Astrocyte (in vitro differentiated cells and primary cell): ENCODE data around the gene PRG2. TPM values are rescaled to one million over a fixed set of nuclear protein-coding genes. Genes with fewer than 3 reads are reported as not detected.

ENCODE experiments used
- DNase-seq: peaks from one replicate; pipeline ENCODE4 v3.0.0-alpha.2; 2010; ENCODE audit warnings: low read depth
- FAIRE-seq: peaks from 2 replicates; lab custom pipeline; 2011; peaks lifted over from hg19 to GRCh38; lab: Jason Lieb, UNC
- H2AFZ ChIP-seq: 2 replicates; pipeline ENCODE4 v1.6.0; 2012; ENCODE audit warnings: low read depth, low read length, inconsistent platforms
- H3K27ac ChIP-seq: 2 replicates; pipeline ENCODE4 v1.5.1; 2011; ENCODE audit warnings: low read depth, low read length, inconsistent platforms
- H3K27me3 ChIP-seq: 2 replicates; pipeline ENCODE4 v1.6.0; 2011; ENCODE audit warnings: low read length, inconsistent platforms; ENCODE audit not compliant: insufficient read depth
- H3K36me3 ChIP-seq: 2 replicates; pipeline ENCODE4 v1.5.1; 2011; ENCODE audit warnings: low read length, inconsistent platforms; ENCODE audit not compliant: insufficient read depth
- H3K4me1 ChIP-seq: 2 replicates; pipeline ENCODE4 v1.5.1; 2011; ENCODE audit warnings: low read length, inconsistent platforms; ENCODE audit not compliant: insufficient read depth
- H3K4me2 ChIP-seq: 2 replicates; pipeline ENCODE4 v1.6.0; 2012; ENCODE audit warnings: low read length, inconsistent platforms
- H3K4me3 ChIP-seq: 2 replicates; pipeline ENCODE4 v1.5.1; 2011; ENCODE audit warnings: low read depth, mild to moderate bottlenecking, low read length, inconsistent platforms; ENCODE audit not compliant: insufficient read depth
- H3K79me2 ChIP-seq: 2 replicates; pipeline ENCODE4 v1.6.0; 2012; ENCODE audit warnings: mild to moderate bottlenecking, low read length, inconsistent platforms; ENCODE audit not compliant: insufficient read depth
- H3K9ac ChIP-seq: 2 replicates; pipeline ENCODE4 v1.6.0; 2012; ENCODE audit warnings: mild to moderate bottlenecking, low read length, inconsistent platforms
- H3K9me3 ChIP-seq: 2 replicates; pipeline ENCODE4 v1.5.1; 2012; ENCODE audit warnings: low read depth, mild to moderate bottlenecking, low read length, inconsistent platforms; ENCODE audit not compliant: insufficient read depth
- H4K20me1 ChIP-seq: 2 replicates; pipeline ENCODE4 v1.6.0; 2012; ENCODE audit warnings: low read length, inconsistent platforms; ENCODE audit not compliant: insufficient read depth
- H3K27ac Mint-ChIP-seq: one replicate; pipeline ENCODE4 v1.8.0; 2021; ENCODE audit warnings: mild to moderate bottlenecking, mixed read lengths; ENCODE audit not compliant: unreplicated experiment
- H3K27me3 Mint-ChIP-seq: one replicate; pipeline ENCODE4 v1.8.0; 2021; ENCODE audit warnings: low read depth, mixed read lengths; ENCODE audit not compliant: unreplicated experiment
- H3K36me3 Mint-ChIP-seq: one replicate; pipeline ENCODE4 v1.8.0; 2021; ENCODE audit warnings: low read depth, mixed read lengths; ENCODE audit not compliant: unreplicated experiment
- H3K4me1 Mint-ChIP-seq: one replicate; pipeline ENCODE4 v1.8.0; 2021; ENCODE audit warnings: low read depth, mixed read lengths; ENCODE audit not compliant: unreplicated experiment
- H3K4me3 Mint-ChIP-seq: one replicate; pipeline ENCODE4 v1.8.0; 2021; ENCODE audit warnings: mild to moderate bottlenecking, moderate library complexity, mixed read lengths; ENCODE audit not compliant: unreplicated experiment
- H3K9me3 Mint-ChIP-seq: one replicate; pipeline ENCODE4 v1.8.0; 2021; ENCODE audit warnings: mild to moderate bottlenecking, mixed read lengths; ENCODE audit not compliant: unreplicated experiment
- EZH2 ChIP-seq: IDR thresholded peaks from 2 replicates; pipeline ENCODE4 v1.6.1; 2012; ENCODE audit warnings: mild to moderate bottlenecking, low read length, inconsistent platforms; ENCODE audit not compliant: insufficient read depth
- total RNA-seq: library from RNA; stranded (reverse); gene quantifications from 2 replicates; pipeline ENCODE4 v1.2.1, GENCODE V29; 2021
- TF ChIP-seq, protein P1 (sequence below): IDR thresholded peaks from 2 replicates; pipeline ENCODE4 v1.5.1; 2011; ENCODE audit warnings: low read depth, mild to moderate bottlenecking, inconsistent platforms, low read length, moderate library complexity; ENCODE audit not compliant: insufficient read depth

The PRG2 gene
- total RNA-seq, 1 donor from 2014 or later, result not detected

DNA sequence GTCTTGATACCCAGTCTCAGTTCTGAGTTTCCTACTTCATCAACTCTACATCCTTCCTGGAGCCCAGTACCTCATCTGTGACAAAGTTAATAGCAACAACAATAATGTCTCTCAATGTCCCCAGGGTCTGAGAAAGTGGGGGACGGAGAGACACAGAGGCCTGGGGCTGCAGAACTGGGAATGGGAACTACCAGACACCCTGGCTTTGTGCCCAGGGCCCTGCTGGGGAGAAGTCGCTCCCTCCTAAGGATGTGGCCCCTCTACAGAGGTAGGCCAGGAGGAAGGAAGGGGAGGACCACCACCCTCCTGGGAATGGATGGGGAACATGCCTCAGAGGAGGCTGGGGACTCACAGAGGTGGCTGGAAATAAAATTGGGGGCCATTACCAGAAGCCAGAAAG lies 15.0 kb downstream of the PRG2 start:
- Histone ChIP-seq H2AFZ (no peak overlapping the region), H3K36me3 (no peaks in the 10 kb centered on the region), H3K79me2 (no peaks in the 10 kb centered on the region), H3K4me2 (no peak overlapping the region), H4K20me1 (no peaks in the 10 kb centered on the region), H3K9me3 (no peaks in the 10 kb centered on the region), H3K4me3 (no peak overlapping the region), H3K4me1 (no peaks in the 10 kb centered on the region), H3K27ac (no peak overlapping the region), H3K27me3 (no peaks in the 10 kb centered on the region), H3K9ac (no peak overlapping the region)
- FAIRE-seq (no peak), DNase-seq (no peak)
- Mint-ChIP-seq H3K36me3 (no peaks in the 10 kb centered on the region), H3K4me1 (no peaks in the 10 kb centered on the region), H3K27me3 (peaks cover 34% of the 10 kb centered on the region), H3K27ac (no peak overlapping the region), H3K9me3 (peaks cover 1% of the 10 kb centered on the region), H3K4me3 (no peak overlapping the region)
- TF ChIP-seq EZH2, result no peak
- TF ChIP-seq, protein P1, sequence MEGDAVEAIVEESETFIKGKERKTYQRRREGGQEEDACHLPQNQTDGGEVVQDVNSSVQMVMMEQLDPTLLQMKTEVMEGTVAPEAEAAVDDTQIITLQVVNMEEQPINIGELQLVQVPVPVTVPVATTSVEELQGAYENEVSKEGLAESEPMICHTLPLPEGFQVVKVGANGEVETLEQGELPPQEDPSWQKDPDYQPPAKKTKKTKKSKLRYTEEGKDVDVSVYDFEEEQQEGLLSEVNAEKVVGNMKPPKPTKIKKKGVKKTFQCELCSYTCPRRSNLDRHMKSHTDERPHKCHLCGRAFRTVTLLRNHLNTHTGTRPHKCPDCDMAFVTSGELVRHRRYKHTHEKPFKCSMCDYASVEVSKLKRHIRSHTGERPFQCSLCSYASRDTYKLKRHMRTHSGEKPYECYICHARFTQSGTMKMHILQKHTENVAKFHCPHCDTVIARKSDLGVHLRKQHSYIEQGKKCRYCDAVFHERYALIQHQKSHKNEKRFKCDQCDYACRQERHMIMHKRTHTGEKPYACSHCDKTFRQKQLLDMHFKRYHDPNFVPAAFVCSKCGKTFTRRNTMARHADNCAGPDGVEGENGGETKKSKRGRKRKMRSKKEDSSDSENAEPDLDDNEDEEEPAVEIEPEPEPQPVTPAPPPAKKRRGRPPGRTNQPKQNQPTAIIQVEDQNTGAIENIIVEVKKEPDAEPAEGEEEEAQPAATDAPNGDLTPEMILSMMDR, result no peak

DNA sequence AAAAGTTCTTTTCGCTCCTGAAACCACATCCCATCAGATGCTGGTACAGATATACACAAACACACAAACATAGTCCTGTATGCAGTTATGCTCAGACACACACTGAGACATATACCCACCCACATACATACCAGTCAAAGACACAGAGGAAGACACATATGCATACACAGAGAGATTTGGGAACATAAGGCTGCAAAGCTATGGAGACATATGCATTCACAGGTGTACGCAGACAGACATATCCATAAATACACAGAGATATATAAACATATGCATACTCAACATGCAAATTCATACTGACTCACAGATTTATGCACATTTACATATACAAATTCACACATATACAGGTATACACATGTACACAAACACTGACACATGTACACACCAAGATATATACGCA lies 15.5 kb downstream of the PRG2 start:
- H3K4me3 ChIP-seq, result no peak overlapping the region
- Mint-ChIP-seq H3K27ac (no peak overlapping the region), H3K27me3 (peaks cover 31% of the 10 kb centered on the region), H3K4me1 (no peaks in the 10 kb centered on the region), H3K4me3 (no peak overlapping the region), H3K36me3 (no peaks in the 10 kb centered on the region), H3K9me3 (peaks cover 1% of the 10 kb centered on the region)
- DNase-seq, result no peak
- H4K20me1 ChIP-seq, result no peaks in the 10 kb centered on the region
- H3K9ac ChIP-seq, result no peak overlapping the region
- TF ChIP-seq, protein P1, result no peak
- TF ChIP-seq EZH2, result no peak
- peaks cover 3% of the 10 kb centered on the region for H3K4me1 ChIP-seq
- H3K9me3 ChIP-seq, result no peaks in the 10 kb centered on the region
- H3K27me3 ChIP-seq, result no peaks in the 10 kb centered on the region
- H3K79me2 ChIP-seq, result no peaks in the 10 kb centered on the region
- H3K4me2 ChIP-seq, result no peak overlapping the region
- no peak for FAIRE-seq
- H3K36me3 ChIP-seq, result no peaks in the 10 kb centered on the region
- no peak overlapping the region for H3K27ac ChIP-seq
- H2AFZ ChIP-seq, result no peak overlapping the region

DNA sequence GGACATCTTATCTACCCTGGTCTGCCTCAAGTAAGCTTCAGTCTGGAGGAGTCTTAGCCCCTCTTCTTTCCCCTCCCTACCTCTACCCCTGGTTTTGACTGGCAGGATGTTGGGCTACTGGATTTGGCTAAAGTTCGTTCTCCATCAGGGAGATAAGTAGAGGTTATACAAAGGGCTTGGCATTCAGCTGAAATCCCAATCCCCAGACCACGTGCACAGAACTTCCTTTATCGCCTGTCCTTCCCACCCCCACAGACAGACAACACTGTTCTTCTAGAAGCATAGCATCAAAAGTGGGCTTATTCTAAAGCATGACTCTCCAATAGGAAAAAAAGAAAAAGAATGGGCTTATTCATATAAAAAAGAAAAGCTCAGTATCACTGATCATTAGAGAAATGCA lies 17.3 kb downstream of the PRG2 start:
- Mint-ChIP-seq H3K27ac (no peak overlapping the region), H3K4me1 (no peaks in the 10 kb centered on the region), H3K27me3 (peaks cover 22% of the 10 kb centered on the region), H3K9me3 (peaks cover 1% of the 10 kb centered on the region), H3K36me3 (no peaks in the 10 kb centered on the region), H3K4me3 (no peak overlapping the region)
- DNase-seq (no peak), FAIRE-seq (no peak)
- H3K9me3 ChIP-seq, result no peaks in the 10 kb centered on the region
- no peak overlapping the region for H3K4me2 ChIP-seq
- peaks cover 4% of the 10 kb centered on the region for H3K4me1 ChIP-seq
- no peaks in the 10 kb centered on the region for H3K27me3 ChIP-seq
- H2AFZ ChIP-seq, result no peak overlapping the region
- H3K27ac ChIP-seq, result no peak overlapping the region
- no peak overlapping the region for H3K4me3 ChIP-seq
- H4K20me1 ChIP-seq, result no peaks in the 10 kb centered on the region
- TF ChIP-seq EZH2, result no peak
- TF ChIP-seq, protein P1, result no peak
- H3K36me3 ChIP-seq, result no peaks in the 10 kb centered on the region
- no peaks in the 10 kb centered on the region for H3K79me2 ChIP-seq
- H3K9ac ChIP-seq, result no peak overlapping the region
